ENCODE data around the gene C19orf67.

GRCh38 chr19:14103310-14103709 lies 17.7 kb upstream of the C19orf67 start:
- no peak for TF ChIP-seq REST (IDR thresholded peaks at IDR 0.05; ENCODE audit: low read depth)
- no peak for TF ChIP-seq CTCF (IDR thresholded peaks at IDR 0.05 in 2 of 3, conservative IDR thresholded peaks at IDR 0.05 in 1 of 3; ENCODE audit: borderline replicate concordance in 1 of 3, insufficient read depth in 1 of 3, low read depth in 2 of 3, low read length in 2 of 3)
- TF ChIP-seq SP1 (IDR thresholded peaks at IDR 0.05; ENCODE audit: low read depth): no peak
- no peak for TF ChIP-seq POLR2A (IDR thresholded peaks at IDR 0.05; ENCODE audit: borderline replicate concordance, extremely low read depth, insufficient read depth, insufficient read length)
- no peak for TF ChIP-seq CEBPB (IDR thresholded peaks at IDR 0.05; ENCODE audit: low read depth)
- no peak for TF ChIP-seq MAX (IDR thresholded peaks at IDR 0.05)
- no peak for TF ChIP-seq POLR2AphosphoS5 (IDR thresholded peaks at IDR 0.05; ENCODE audit: low read depth, low read length)
- no peak for TF ChIP-seq ATF3 (IDR thresholded peaks at IDR 0.05)
- no peak for TF ChIP-seq EZH2 (IDR thresholded peaks at IDR 0.05)
- TF ChIP-seq EZH2phosphoT487 (IDR thresholded peaks at IDR 0.05; ENCODE audit: borderline replicate concordance): no peak
